ENCODE measurements around the gene PRKCI.
"Not testable (repeated sequence)": the region's sequence is repeated elsewhere in the genome, so short reads cannot be mapped to it uniquely, and the experiment has no call there.

PRKCI gene

GRCh38 chr3:170274641-170275040, 52.4 kb downstream of the PRKCI start:
- Histone ChIP-seq H3K79me2 (ENCODE audit: low read length) (no peaks in the 10 kb centered on the region), H3F3A (ENCODE audit: insufficient read depth, low read length) (peaks cover 14% of the 10 kb centered on the region), H2AFZ (ENCODE audit: low read length) (no peak overlapping the region), H3K36me3 (replicated peaks; ENCODE audit: insufficient read depth, low read length) (no peaks in the 10 kb centered on the region; the same call in 1 of the 2 replicates), H4K20me1 (ENCODE audit: insufficient read depth, low read length) (no peaks in the 10 kb centered on the region), H3K4me1 (ENCODE audit: low read length) (peaks cover 9% of the 10 kb centered on the region), H3K9me2 (replicated peaks; ENCODE audit: insufficient read depth, low read length) (no peaks in the 10 kb centered on the region), H3K4me3 (ENCODE audit: low read length) (no peak overlapping the region), H3K27me3 (replicated peaks; ENCODE audit: insufficient read depth, low read length) (no peaks in the 10 kb centered on the region), H3K27ac (ENCODE audit: low read length) (no peak overlapping the region), H3K9ac (ENCODE audit: low read length) (no peak overlapping the region), H3K4me2 (ENCODE audit: low read depth, low read length) (no peak overlapping the region), H3K9me3 (replicated peaks; ENCODE audit: insufficient read depth, low read length) (no peaks in the 10 kb centered on the region)
- TF ChIP-seq EZH2phosphoT487 (IDR thresholded peaks at IDR 0.05; ENCODE audit: low read length) (no peak), EZH2 (optimal IDR thresholded peaks at IDR 0.05; ENCODE audit: low read depth, low read length) (no peak), CTCF (IDR thresholded peaks at IDR 0.05; ENCODE audit: low read length) (no peak)
- no peak for DNase-seq

- Histone ChIP-seq H4K20me1 (ENCODE audit: insufficient read depth, low read length) (no peaks in the 10 kb centered on the region), H3K4me3 (ENCODE audit: low read length) (no peak overlapping the region), H3K36me3 (replicated peaks; ENCODE audit: insufficient read depth, low read length) (no peaks in the 10 kb centered on the region; the same call in 1 of the 2 replicates), H3K79me2 (ENCODE audit: low read length) (no peaks in the 10 kb centered on the region), H3K9me3 (replicated peaks; ENCODE audit: insufficient read depth, low read length) (no peaks in the 10 kb centered on the region), H3K27ac (ENCODE audit: low read length) (no peak overlapping the region), H3K4me2 (ENCODE audit: low read depth, low read length) (no peak overlapping the region), H3K9me2 (replicated peaks; ENCODE audit: insufficient read depth, low read length) (no peaks in the 10 kb centered on the region), H3K4me1 (ENCODE audit: low read length) (peaks cover 9% of the 10 kb centered on the region), H3K27me3 (replicated peaks; ENCODE audit: insufficient read depth, low read length) (no peaks in the 10 kb centered on the region), H3K9ac (ENCODE audit: low read length) (no peak overlapping the region), H2AFZ (ENCODE audit: low read length) (no peak overlapping the region), H3F3A (ENCODE audit: insufficient read depth, low read length) (peaks cover 14% of the 10 kb centered on the region)
- TF ChIP-seq EZH2 (optimal IDR thresholded peaks at IDR 0.05; ENCODE audit: low read depth, low read length) (no peak), EZH2phosphoT487 (IDR thresholded peaks at IDR 0.05; ENCODE audit: low read length) (no peak), CTCF (IDR thresholded peaks at IDR 0.05; ENCODE audit: low read length) (no peak)
- DNase-seq: no peak
These were observed 53.6 kb downstream of the PRKCI start for GRCh38 chr3:170275832-170276231.

- H3K9ac ChIP-seq (ENCODE audit: low read length); H2AFZ ChIP-seq (ENCODE audit: low read length); H3K79me2 ChIP-seq (ENCODE audit: low read length); H3K9me2 ChIP-seq (replicated peaks; ENCODE audit: insufficient read depth, low read length); H3K27me3 ChIP-seq (replicated peaks; ENCODE audit: insufficient read depth, low read length); H3K4me3 ChIP-seq (ENCODE audit: low read length); H3K36me3 ChIP-seq (replicated peaks; ENCODE audit: insufficient read depth, low read length); H4K20me1 ChIP-seq (ENCODE audit: insufficient read depth, low read length); H3K9me3 ChIP-seq (replicated peaks; ENCODE audit: insufficient read depth, low read length); H3K4me1 ChIP-seq (ENCODE audit: low read length); H3F3A ChIP-seq (ENCODE audit: insufficient read depth, low read length); DNase-seq: not testable (repeated sequence)
- H3K27ac ChIP-seq (ENCODE audit: low read length): peak overlapping the region; percentile 41; the same call in 1 of the 2 replicates
- peak overlapping the region; percentile 50 for H3K4me2 ChIP-seq (ENCODE audit: low read depth, low read length)
These were observed 55.1 kb downstream of the PRKCI start for GRCh38 chr3:170277311-170277710.

- peak; percentile 83 for DNase-seq
- peak overlapping the region; percentile 50 for H3K4me2 ChIP-seq (ENCODE audit: low read depth, low read length)
- TF ChIP-seq CTCF (IDR thresholded peaks at IDR 0.05; ENCODE audit: low read length) (no peak), EZH2phosphoT487 (IDR thresholded peaks at IDR 0.05; ENCODE audit: low read length) (no peak), EZH2 (optimal IDR thresholded peaks at IDR 0.05; ENCODE audit: low read depth, low read length) (no peak)
- H3K36me3 ChIP-seq (replicated peaks; ENCODE audit: insufficient read depth, low read length): no peaks in the 10 kb centered on the region; the same call in 1 of the 2 replicates
- peaks cover 9% of the 10 kb centered on the region for H3K4me1 ChIP-seq (ENCODE audit: low read length)
- H3K9me2 ChIP-seq (replicated peaks; ENCODE audit: insufficient read depth, low read length): no peaks in the 10 kb centered on the region
- no peaks in the 10 kb centered on the region for H4K20me1 ChIP-seq (ENCODE audit: insufficient read depth, low read length)
- H3K4me3 ChIP-seq (ENCODE audit: low read length): peak overlapping the region; percentile 35
- H3K27me3 ChIP-seq (replicated peaks; ENCODE audit: insufficient read depth, low read length): no peaks in the 10 kb centered on the region
- H3K9me3 ChIP-seq (replicated peaks; ENCODE audit: insufficient read depth, low read length): no peaks in the 10 kb centered on the region
- peaks cover 10% of the 10 kb centered on the region for H3F3A ChIP-seq (ENCODE audit: insufficient read depth, low read length)
- peak overlapping the region; percentile 41; the same call in 1 of the 2 replicates for H3K27ac ChIP-seq (ENCODE audit: low read length)
- H3K9ac ChIP-seq (ENCODE audit: low read length): peak overlapping the region; percentile 5; the same call in 1 of the 2 replicates
- peak overlapping the region; percentile 51 for H2AFZ ChIP-seq (ENCODE audit: low read length)
- H3K79me2 ChIP-seq (ENCODE audit: low read length): no peaks in the 10 kb centered on the region
These were observed 55.8 kb downstream of the PRKCI start for GRCh38 chr3:170277833-170278580.
